IPS-NIHi11 (cell line): ENCODE measurements around the gene RIMBP2.

Experiments
- DNase-seq: peaks from one replicate; pipeline ENCODE4 v3.0.0; 2012; ENCODE audit warnings: mixed read lengths, low spot score

RIMBP2 gene

DNA sequence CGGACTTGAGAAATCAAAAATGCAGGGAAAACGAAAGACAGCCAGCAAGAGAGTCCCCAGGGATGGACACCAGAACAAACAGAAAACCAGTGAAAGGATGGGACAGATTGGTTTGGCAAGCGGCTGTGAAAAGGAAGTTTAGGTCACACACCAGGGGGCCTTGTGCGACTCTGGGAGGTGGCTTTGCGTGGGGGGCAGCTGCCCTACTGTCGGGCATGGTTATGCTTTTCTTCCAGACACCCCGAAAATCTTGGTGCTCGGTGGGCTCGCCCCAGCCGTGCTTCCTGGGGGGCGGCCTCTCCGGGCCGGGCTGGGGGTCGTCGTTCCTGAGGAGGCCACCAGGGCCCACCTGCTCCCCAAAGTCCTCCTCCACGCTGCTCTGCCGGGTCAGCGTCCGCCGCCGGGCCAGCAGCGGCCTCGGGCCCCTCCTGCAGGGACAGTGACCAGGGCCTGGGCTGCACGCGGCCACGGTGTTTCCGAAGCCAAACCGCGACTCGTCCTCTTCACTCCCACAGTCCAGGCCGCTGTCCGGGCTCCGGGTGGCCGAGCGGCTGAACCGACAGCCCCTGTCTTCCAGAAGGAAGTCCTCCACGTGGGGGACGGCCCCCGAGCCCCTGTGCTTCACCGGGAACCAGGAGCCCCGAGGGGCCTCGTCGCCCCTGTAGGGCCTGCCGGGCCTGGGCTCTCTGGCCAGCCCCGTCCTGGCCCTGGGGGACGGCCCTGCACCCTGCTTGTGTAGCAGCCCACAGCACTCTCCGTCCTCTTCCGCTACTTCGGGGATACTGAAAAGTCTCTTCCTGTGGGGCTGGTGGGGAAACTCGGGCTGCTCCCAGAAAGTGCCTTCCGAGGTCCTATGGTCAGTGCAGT, 291.9 kb downstream of the RIMBP2 start:
- DNase-seq, result no peak

DNA sequence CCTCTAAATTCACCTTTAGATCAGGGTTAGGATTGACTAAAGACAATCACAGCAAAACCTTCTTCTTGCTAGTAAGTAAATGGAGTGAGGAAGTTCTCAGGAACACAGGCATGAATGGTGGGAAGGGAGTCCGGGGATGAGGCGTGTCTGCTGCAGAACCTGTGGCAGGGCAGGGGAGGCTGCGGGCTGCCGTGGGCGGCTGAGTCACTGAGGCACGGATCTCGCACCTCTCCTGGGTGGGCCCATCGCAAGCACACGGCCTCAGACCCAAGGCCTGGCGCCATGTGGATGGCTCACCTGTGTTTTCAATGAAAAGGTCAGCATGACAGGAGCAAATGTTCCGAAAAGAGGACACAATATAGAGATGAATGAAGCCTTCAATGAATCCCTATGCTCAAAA, 293.0 kb downstream of the RIMBP2 start:
- DNase-seq, result no peak

DNA sequence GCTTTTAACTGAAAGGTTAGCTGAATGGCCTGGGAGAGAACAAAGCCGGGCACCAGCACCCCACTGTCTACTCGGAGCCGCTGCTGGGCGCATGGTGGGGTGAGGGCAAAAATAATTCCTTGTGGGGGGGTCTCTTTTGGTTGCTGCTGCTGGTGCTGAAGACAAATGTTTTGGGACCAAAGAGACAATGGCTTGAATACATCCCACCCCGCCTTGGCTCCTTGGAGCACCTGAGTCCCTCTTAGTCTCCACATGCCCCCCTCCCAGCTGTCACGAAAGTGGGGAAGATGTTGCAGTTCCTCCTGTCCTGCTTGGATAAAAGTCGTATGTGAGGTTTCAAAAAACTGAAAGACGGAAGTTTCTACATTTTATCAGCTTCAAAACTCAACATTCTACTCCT, 293.4 kb downstream of the RIMBP2 start:
- DNase-seq, result no peak

- DNase-seq, result no peak
These were observed 294.2 kb downstream of the RIMBP2 start for GRCh38 chr12:130421896-130422295.

DNA sequence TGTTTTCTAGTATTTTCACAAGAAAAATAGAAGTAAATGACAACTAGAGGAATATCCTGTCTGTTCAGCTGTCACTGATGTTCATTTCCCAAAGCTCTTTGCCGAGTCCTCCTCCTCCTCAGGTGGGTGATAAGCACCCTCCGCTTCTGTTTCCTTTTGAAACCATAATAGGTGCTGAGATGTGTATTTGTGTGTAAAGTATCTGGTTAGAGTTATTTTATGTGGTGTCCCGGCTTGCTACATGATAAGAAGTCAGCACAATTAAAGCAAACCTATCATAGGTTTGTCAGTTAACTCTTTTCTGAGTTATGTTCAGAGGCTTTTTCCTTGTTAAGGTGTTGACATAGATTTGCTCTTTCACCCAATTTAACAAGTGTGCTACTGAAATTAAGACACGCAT, 296.0 kb downstream of the RIMBP2 start:
- DNase-seq, result no peak

GRCh38 chr12:130419116-130419515, 297.0 kb downstream of the RIMBP2 start:
- no peak for DNase-seq

- no peak for DNase-seq
These were observed 297.8 kb downstream of the RIMBP2 start for GRCh38 chr12:130418251-130418650.

DNA sequence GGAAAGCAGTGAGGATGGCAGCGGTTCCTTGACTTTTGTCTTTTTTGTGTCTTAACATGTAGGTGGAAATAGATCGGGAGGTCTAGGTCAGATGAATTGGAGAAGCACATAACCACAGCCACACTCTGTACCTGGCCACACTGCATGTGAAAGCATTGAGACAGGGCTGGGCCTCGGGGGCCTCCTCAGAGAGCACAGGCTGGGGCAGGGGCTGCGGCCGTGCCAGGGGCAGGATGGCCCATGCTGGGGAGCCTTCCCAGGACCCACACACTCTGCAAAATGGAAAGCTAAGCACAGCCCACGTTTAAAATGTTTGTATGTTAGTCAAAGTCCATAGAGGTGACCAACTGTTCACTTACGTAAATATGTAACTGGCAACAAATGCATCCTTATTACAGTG, 301.7 kb downstream of the RIMBP2 start:
- DNase-seq, result no peak

GRCh38 chr12:130413909-130414308, 302.2 kb downstream of the RIMBP2 start:
- DNase-seq, result no peak

DNA sequence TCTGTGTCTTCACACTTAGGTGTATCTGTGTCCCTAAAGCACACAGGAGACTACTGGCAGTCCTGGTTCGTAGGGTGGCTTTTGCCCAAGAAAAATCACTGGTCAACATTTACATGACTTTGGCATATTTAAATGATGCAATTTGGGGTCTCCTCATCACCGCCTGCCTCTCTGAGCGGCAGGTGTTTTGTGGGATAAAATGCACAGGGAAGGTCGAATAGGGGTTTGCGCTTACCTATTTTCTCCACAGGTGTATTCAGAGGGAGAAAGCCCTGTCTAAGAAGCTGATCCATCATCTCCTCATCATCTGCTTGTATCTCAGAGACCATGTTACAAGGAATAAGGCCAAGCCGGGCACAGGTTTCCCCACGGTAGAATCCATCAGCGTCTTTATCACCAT, 303.7 kb downstream of the RIMBP2 start:
- DNase-seq, result no peak

DNA sequence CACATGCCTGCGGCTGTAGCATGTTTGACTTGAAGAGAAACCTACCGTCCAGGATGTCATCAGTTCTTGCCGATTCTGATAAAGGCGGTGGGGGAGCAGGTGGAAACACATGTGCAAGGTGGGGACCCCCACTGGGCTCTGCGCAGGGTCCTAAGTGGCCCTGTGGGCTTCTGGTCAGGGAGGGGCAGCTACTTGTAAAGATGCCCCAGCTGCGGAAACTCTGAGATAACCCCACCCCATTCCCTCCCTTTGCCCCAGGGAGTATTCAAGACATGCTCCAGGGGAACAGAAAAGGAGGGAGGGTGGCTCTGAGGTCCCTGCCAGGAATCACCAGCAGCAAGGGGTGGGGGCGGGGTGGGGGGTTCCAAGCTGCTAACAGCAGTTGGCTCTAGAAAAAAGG, 310.8 kb downstream of the RIMBP2 start:
- DNase-seq, result no peak

- no peak for DNase-seq
These were observed 314.4 kb downstream of the RIMBP2 start for GRCh38 chr12:130401703-130402102.

DNA sequence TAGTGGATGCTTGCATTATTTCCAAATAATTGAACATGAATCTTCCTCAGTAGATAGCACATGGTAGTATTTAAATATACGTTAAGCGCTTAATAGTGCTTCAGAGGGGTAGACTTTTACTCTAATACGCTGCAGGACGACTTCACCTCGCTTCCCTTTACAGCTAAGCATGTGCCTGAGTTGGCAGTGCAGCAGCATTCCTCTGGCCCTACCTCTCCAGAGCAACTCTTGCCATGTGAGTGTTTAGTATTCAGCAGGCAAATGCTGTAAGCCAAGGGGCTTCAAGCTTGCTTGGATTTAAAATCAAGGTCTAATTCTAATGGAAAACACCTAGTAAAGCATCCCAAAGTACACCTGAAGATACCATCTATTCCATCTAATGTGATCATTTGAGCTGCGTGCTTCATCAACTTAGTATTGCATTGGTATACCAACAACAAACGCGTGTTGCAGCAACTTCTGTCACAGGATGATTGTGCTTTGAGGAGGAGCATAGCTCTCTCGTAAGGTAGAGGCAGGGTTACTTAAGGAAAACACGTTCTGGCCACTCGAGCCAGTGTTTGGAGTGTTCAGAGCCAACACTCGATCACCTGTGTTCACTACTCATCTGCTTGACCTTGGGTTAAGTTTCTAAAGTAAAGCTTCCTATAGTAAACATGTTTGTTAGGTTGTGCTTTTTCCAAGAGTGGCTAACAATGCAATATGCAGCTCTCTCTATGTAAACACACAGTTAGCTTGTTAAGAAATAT, 317.8 kb downstream of the RIMBP2 start:
- DNase-seq, result no peak

- no peak for DNase-seq
These were observed 319.4 kb downstream of the RIMBP2 start for GRCh38 chr12:130396667-130397066.

GRCh38 chr12:130394906-130395305, 321.2 kb downstream of the RIMBP2 start:
- peak; percentile 27 for DNase-seq

DNA sequence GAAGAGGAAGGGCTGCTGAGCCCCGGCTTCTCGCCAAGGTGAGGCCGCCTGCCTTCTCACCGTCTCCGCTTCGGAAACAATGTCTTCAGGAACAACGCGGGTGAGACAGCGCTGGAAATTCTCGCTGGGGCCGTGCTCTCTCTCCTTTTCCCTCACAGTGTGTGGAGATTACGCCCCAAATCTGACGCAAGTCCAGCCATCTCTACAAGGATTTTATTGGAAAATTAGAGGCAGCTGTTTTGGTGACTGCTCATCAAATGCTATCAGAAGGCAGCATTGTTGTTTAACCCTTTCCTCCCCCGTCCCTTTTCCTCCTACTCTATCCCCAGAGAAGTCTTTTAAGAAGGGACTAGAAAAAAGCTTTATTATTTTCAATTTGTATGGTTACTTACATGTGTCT, 324.9 kb downstream of the RIMBP2 start:
- DNase-seq, result no peak

DNA sequence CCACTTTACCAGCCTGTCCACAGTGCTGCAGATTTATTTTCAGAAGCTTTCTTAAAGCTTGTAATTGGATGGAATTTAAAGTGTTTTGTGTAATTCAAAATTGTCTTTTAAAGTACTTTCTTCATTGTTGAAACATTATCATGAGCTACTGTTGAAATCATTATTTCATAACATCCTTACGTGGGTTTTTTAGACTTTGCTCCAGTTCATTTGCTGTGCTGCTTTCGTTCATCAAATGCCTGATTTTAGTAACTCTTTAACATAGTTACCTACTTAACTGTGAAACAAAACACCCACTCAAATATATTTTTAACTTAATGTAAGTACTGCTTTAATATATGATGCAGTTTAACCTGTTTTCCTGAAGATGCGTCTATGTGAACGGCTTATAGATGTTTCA, 330.9 kb downstream of the RIMBP2 start:
- no peak for DNase-seq

GRCh38 chr12:130384234-130384633, 331.9 kb downstream of the RIMBP2 start:
- no peak for DNase-seq

DNA sequence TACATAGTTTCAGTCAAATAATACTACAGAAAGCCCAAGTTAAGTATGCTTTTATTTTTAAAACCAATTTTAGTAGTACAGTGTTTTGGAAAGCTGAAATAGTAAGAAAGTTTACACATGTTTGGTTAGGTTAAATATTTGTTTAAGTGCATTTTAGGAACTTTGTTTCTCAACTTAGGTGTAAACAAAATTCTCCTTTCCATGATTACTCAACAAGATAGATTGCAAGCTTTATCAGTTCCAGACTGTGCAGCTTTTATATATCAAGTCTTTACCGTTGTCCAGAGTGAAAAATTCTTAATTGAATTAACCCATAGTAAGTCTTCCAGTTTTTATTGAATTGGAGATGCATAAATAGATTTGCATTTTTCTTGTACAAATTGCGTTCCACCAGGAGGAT, 333.3 kb downstream of the RIMBP2 start:
- no peak for DNase-seq

DNA sequence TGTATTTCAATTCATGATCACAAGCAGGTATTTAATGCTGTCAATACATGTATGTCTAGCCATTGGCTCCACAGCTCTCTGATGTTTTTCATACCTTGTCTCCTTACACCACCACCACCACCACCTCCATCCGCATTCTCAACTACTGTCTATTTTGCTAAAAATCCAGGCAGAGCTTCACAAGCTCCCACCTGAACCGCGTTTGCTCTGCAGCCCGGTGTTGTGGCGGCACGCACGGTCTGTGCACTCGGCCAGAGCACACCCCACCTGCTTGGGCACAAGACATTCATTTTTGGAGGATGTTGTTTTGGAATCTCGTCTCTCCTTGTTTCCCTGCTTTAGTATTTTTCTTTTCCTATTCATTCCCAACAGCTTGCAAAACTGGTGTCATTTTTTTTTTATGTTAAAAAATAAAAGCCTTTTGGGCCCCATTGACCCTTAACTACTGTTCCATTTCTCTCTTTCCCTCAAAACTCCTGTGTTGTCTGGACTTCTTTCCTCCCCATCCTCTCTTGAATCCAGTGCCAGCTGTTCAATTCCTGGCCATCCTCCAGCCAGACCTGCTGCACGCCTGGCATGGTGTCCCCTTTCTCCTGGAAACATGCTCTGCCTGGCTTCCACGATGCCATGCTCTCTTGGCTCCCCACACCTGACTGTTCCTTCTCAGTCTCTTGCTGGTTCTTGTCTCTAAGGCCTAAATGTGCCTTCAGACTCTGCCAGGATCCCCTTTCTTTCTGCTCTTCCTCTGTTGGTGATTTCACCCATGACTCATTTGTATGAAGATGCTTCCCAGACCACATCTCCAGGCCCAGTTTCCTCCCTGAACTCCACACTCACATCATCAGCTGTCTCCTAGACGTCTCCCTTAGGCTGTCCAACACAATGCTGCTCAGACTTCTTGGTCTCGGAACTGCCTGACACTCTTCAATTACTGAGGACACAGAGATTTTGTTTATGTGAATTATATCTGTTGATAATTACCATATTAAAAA, 340.5 kb downstream of the RIMBP2 start:
- DNase-seq, result no peak

- DNase-seq, result no peak
These were observed 342.0 kb downstream of the RIMBP2 start for GRCh38 chr12:130374083-130374482.

DNA sequence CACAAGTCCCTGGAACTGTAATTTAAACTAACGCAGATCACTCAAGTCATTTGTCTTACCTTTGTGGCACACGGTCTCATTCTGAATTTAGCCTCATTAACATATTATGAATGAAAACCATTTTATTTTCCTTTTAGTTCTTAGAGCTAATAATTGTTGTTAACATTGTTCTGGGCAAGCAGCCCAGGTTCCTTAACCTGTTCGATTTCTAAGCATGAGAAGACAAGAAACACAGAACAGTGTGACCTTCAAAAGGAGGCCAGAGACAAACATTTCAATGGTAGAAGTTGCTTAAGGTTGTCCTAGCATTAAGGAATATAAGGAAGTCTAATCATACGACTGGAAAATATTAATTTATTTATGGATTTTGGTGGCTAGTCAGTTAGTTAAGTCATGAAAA, 343.2 kb downstream of the RIMBP2 start:
- DNase-seq, result no peak
